Retinal pigment epithelial cell (primary cell): ENCODE data around the gene CREB5.

Experiments
- DNase-seq: peaks from one replicate; pipeline ENCODE4 v3.0.0-alpha.2; 2010; ENCODE audit warnings: low read depth
- H3K4me3 ChIP-seq: 2 replicates; pipeline ENCODE4 v1.5.1; 2011; ENCODE audit warnings: mild to moderate bottlenecking, low read length, control low read depth, moderate library complexity
- TF ChIP-seq, protein P1 (sequence below): conservative IDR thresholded peaks from 2 replicates; pipeline ENCODE4 v1.5.1; 2011; ENCODE audit warnings: low read depth, low read length, control low read depth, inconsistent platforms

Gene CREB5

DNA sequence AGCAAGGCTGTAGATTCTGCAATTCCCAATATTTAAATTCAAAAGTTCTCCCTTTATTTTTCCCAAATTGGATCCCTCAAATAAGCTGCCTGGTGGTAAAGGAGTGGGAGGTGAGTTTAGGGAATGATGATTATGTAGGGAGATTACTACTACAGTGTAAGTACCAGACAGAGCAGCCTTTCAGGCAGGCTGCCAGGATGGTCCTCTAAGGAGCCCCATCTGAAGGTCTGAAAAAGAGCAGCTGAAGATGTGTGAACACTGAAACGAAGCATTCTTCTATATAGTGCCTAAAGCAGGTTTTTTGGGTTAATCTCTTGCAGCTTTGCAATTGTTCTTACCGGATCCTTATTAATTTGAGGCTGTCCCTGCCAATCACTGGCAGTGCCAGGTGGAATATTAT, 84.7 kb downstream of the CREB5 start:
- DNase-seq: no peak
- TF ChIP-seq, protein P1, sequence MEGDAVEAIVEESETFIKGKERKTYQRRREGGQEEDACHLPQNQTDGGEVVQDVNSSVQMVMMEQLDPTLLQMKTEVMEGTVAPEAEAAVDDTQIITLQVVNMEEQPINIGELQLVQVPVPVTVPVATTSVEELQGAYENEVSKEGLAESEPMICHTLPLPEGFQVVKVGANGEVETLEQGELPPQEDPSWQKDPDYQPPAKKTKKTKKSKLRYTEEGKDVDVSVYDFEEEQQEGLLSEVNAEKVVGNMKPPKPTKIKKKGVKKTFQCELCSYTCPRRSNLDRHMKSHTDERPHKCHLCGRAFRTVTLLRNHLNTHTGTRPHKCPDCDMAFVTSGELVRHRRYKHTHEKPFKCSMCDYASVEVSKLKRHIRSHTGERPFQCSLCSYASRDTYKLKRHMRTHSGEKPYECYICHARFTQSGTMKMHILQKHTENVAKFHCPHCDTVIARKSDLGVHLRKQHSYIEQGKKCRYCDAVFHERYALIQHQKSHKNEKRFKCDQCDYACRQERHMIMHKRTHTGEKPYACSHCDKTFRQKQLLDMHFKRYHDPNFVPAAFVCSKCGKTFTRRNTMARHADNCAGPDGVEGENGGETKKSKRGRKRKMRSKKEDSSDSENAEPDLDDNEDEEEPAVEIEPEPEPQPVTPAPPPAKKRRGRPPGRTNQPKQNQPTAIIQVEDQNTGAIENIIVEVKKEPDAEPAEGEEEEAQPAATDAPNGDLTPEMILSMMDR: no peak
- H3K4me3 ChIP-seq: no peak overlapping the region

DNA sequence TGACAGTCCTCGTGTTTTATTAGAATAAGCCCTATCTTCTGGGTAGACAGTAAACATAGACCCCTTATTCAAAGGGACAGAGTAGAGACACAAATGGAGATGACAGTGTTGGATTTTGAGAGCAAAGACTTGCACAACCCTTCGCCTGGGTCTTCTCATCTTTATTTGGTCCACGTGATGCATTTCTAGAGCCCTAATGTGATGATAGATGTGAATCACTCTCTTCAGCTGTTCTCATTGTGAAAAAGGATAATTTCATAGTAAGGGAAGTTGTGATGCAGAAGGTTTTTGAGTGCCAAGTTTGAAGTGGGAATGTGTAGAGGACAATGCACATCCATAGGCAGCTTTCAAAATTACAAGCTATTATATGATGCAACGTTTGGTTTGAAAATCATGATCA, 86.3 kb downstream of the CREB5 start:
- TF ChIP-seq, protein P1: no peak
- H3K4me3 ChIP-seq: no peak overlapping the region
- no peak for DNase-seq

DNA sequence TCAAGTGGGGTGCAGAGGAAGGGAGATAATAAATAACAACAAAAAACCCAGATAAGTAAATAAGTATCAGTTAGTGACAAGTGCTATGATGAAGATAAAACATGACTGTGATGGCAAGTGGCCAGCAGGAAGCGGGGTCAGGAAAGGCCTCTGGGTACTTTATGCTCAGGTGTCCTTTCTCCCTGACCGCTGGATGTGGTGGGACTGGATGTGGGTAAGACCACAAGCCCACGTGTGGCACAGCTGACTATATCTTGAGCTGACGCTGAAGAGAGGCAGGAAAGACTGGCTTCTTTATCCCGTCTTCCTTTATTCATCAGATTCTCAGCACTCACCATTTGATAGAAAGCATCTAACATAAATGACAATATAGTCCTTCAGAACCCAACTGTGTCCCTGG, 87.8 kb downstream of the CREB5 start:
- no peak for DNase-seq
- TF ChIP-seq, protein P1: no peak
- no peak overlapping the region for H3K4me3 ChIP-seq

DNA sequence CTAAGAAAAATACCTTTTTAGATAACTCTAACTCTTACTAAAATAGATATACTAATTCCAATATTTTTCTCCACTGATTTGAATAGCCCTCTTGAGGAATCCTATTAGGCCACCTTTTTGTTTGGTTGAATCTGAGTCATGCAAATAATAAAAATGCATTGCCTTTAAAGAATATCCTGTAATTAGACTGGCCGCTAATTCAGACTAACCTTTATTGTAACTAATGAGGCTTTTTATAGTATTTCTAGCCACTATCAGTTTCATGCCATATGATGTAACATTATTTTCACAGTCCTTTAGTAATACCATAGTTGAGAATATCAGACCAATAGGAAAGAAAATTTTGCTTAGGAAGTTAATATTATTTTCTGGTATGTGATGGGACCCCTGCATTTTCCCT, 90.1 kb downstream of the CREB5 start:
- no peak for DNase-seq
- TF ChIP-seq, protein P1: no peak
- no peak overlapping the region for H3K4me3 ChIP-seq

DNA sequence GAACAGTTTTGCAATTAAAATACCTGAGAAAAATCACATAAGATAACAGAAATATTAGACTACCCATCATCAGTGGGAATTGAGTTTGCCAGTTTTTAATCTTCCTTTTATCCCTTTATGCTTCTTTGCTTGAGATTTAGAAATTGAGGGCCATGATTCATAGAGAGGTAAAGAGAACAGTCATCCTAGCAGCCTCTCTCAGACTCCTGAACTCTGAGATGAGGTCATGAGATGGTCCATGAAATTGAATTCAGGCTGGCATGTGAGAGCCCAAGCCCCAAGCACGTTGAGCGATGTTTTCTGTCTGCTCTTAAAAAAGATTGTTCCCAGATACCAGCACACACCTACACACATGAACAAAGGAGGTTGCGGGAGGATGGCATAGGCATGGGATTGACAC, 91.1 kb downstream of the CREB5 start:
- no peak overlapping the region for H3K4me3 ChIP-seq
- no peak for DNase-seq
- TF ChIP-seq, protein P1: no peak

DNA sequence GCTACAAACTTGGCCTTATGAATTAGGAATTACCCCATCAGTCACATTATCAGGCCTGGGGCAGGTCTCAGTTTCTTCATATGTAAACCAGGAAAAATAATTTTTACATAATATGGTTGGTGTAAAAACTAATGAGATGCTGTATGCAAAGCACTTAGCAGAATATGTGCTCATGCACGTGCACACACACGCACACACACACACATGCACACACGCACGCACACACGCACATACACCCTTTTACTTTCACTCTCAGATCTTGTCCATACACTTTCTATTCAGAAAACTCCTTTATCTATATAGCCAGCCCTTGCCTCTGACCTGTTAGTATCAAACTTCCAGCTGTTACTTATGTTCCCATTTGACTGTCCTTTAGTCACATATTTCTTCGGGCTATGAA, 92.7 kb downstream of the CREB5 start:
- TF ChIP-seq, protein P1: no peak
- DNase-seq: no peak
- no peak overlapping the region for H3K4me3 ChIP-seq

DNA sequence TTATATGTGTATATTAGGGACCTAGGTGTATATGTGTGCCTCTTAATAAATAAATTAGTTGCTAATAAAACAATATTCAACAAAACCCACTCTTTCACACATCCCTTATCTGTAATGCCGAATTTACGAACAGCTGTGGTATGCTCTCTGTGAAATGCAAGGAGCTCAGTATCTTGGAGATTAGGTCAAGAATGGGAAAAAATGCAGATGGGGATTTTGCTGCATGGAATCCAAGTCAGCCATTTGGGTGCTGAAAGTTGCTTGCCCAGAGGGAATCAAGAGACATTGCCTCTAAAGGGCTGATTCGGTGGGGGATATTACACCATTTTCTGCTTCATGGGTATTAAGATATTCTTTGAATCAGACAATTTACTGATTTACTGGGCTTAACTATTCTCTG, 93.5 kb downstream of the CREB5 start:
- DNase-seq: no peak
- TF ChIP-seq, protein P1: no peak
- no peak overlapping the region for H3K4me3 ChIP-seq
